ENCODE data around the gene CLBA1. TPM values are rescaled to one million over a fixed set of nuclear protein-coding genes. Genes with fewer than 3 reads are reported as not detected.

The CLBA1 gene
- total RNA-seq, 1 experiment from 2014 or later, result 14.3 TPM

DNA sequence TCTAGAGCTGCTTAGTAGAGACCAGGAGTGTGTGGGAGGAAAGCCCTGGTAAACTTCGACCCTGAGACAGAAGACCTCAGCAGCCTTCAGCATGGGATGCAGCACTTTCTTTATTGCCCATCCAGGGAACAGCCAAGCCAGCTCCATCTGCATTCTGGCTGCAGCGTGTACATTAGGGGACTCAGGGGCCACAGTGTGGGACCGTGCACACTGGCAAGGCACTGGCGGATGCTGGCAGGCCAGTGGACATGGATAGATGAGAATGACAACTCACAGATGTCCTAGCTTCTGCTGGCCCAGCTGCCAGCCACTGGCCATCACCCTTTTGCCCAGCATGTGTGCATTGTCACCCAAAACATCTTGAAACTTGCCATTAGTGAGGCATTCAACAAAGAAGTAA is 48.4 kb upstream of the CLBA1 start:
- no TSS peak for BruUV-seq (replicated peaks)
- TF ChIP-seq EZH2 (IDR thresholded peaks at IDR 0.05; ENCODE audit: borderline replicate concordance, low read depth, low read length, poor library complexity, severe bottlenecking), result no peak
- TF ChIP-seq, protein P1, sequence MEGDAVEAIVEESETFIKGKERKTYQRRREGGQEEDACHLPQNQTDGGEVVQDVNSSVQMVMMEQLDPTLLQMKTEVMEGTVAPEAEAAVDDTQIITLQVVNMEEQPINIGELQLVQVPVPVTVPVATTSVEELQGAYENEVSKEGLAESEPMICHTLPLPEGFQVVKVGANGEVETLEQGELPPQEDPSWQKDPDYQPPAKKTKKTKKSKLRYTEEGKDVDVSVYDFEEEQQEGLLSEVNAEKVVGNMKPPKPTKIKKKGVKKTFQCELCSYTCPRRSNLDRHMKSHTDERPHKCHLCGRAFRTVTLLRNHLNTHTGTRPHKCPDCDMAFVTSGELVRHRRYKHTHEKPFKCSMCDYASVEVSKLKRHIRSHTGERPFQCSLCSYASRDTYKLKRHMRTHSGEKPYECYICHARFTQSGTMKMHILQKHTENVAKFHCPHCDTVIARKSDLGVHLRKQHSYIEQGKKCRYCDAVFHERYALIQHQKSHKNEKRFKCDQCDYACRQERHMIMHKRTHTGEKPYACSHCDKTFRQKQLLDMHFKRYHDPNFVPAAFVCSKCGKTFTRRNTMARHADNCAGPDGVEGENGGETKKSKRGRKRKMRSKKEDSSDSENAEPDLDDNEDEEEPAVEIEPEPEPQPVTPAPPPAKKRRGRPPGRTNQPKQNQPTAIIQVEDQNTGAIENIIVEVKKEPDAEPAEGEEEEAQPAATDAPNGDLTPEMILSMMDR (conservative IDR thresholded peaks at IDR 0.05; ENCODE audit: low read depth, low read length), result no peak
- Histone ChIP-seq H3K4me3 (ENCODE audit: low read depth, low read length, poor library complexity, severe bottlenecking) (no peak overlapping the region), H3K9me3 (ENCODE audit: low read depth, low read length, poor library complexity, severe bottlenecking) (no peaks in the 10 kb centered on the region), H3K27ac (ENCODE audit: low read depth, low read length, poor library complexity, severe bottlenecking) (no peak overlapping the region), H3K27me3 (replicated peaks; ENCODE audit: insufficient read depth, low read depth, low read length, poor library complexity) (peaks cover 50% of the 10 kb centered on the region), H3K4me1 (ENCODE audit: insufficient read depth, low read length, poor library complexity, severe bottlenecking) (no peaks in the 10 kb centered on the region), H3K36me3 (ENCODE audit: insufficient read depth, low read length, poor library complexity, severe bottlenecking) (no peaks in the 10 kb centered on the region)
- intact Hi-C loops (cut with micrococcal nuclease; ENCODE audit: unreplicated experiment), result no loop called here
- DNase-seq (ENCODE audit: low spot score), result no peak
- POLR2A ChIA-PET (ENCODE audit: low non-redundant PET), result no interaction called here
- CTCF ChIA-PET, result no interaction called here

DNA sequence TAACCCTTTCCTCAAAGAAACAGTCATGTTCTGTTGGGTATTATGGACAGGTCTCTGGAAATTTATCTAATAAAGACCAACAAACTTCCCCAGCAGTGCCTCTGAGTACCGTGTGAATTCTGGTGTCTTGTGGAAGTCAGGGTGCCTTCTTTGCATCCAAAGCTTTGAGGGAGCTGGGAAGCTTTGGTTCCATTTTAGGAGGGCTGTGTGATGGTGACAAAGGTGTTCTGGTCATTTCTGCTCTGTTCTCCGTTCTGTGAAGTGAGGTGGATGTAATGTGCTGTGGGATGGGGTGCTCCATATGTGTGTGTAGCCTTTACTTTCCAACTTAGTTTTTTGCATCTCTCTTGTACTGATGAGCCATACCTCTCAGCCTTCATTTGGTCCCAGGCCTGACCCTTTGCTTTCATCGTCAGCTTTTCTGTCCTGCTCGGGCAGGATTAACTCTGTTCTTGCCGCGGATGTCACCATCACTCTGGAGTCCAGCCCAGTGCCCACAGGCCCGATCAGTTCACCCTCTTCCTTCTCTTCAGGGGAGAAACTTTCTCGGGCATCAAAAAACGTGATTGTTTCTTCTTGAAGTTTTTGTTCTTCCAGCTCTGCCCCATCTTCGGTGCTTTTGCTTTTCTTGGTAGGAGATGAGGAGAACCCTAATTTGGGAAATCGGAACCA is 47.8 kb upstream of the CLBA1 start:
- ChIA-PET POLR2A (ENCODE audit: low non-redundant PET) (no interaction called here), CTCF (no interaction called here)
- BruUV-seq (replicated peaks), result no TSS peak

DNA sequence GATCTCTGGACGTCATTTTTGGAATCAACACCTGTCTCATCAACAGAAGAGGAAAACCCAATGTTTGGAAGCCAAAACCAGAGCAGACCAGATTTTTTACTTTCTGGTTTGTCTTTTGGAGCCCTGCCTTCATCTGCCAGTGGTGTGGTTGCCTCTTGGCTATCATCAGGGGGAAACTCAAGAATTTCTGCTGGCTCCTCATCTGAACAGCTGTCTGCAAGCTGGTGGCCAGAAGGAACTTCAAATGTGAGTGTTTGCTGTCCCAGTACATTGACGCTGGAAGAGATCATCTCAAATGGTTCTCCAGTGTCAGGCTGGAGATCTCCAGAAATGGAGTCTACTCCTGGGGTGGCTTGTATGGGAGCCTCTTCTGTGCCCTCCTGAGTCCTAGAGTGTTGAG is 47.2 kb upstream of the CLBA1 start:
- ChIA-PET POLR2A (ENCODE audit: low non-redundant PET) (no interaction called here), CTCF (no interaction called here)
- intact Hi-C loops (cut with micrococcal nuclease; ENCODE audit: unreplicated experiment), result no loop called here

More for the DNA sequence above, 47.8 kb upstream of the CLBA1 start:
- H3K36me3 ChIP-seq (ENCODE audit: insufficient read depth, low read length, poor library complexity, severe bottlenecking), result no peaks in the 10 kb centered on the region
- H3K27me3 ChIP-seq (replicated peaks; ENCODE audit: insufficient read depth, low read depth, low read length, poor library complexity), result peaks cover 50% of the 10 kb centered on the region
- TF ChIP-seq, protein P1 (conservative IDR thresholded peaks at IDR 0.05; ENCODE audit: low read depth, low read length), result no peak
- no peak for TF ChIP-seq EZH2 (IDR thresholded peaks at IDR 0.05; ENCODE audit: borderline replicate concordance, low read depth, low read length, poor library complexity, severe bottlenecking)
- DNase-seq (ENCODE audit: low spot score), result no peak
- no peak overlapping the region for H3K27ac ChIP-seq (ENCODE audit: low read depth, low read length, poor library complexity, severe bottlenecking)
- intact Hi-C loops (cut with micrococcal nuclease; ENCODE audit: unreplicated experiment), result no loop called here
- no peak overlapping the region for H3K4me3 ChIP-seq (ENCODE audit: low read depth, low read length, poor library complexity, severe bottlenecking)
- no peaks in the 10 kb centered on the region for H3K9me3 ChIP-seq (ENCODE audit: low read depth, low read length, poor library complexity, severe bottlenecking)
- no peaks in the 10 kb centered on the region for H3K4me1 ChIP-seq (ENCODE audit: insufficient read depth, low read length, poor library complexity, severe bottlenecking)

More for the DNA sequence above, 47.2 kb upstream of the CLBA1 start:
- no TSS peak for BruUV-seq (replicated peaks)
- no peak overlapping the region for H3K4me3 ChIP-seq (ENCODE audit: low read depth, low read length, poor library complexity, severe bottlenecking)
- H3K27ac ChIP-seq (ENCODE audit: low read depth, low read length, poor library complexity, severe bottlenecking), result no peak overlapping the region
- TF ChIP-seq, protein P1 (conservative IDR thresholded peaks at IDR 0.05; ENCODE audit: low read depth, low read length), result no peak
- TF ChIP-seq EZH2 (IDR thresholded peaks at IDR 0.05; ENCODE audit: borderline replicate concordance, low read depth, low read length, poor library complexity, severe bottlenecking), result no peak
- peaks cover 50% of the 10 kb centered on the region for H3K27me3 ChIP-seq (replicated peaks; ENCODE audit: insufficient read depth, low read depth, low read length, poor library complexity)
- H3K4me1 ChIP-seq (ENCODE audit: insufficient read depth, low read length, poor library complexity, severe bottlenecking), result no peaks in the 10 kb centered on the region
- H3K36me3 ChIP-seq (ENCODE audit: insufficient read depth, low read length, poor library complexity, severe bottlenecking), result no peaks in the 10 kb centered on the region
- no peak for DNase-seq (ENCODE audit: low spot score)
- H3K9me3 ChIP-seq (ENCODE audit: low read depth, low read length, poor library complexity, severe bottlenecking), result no peaks in the 10 kb centered on the region

Measured in A673 (cell line).